Spleen (tissue), 11 donors: ENCODE results near the gene GRN. TPM values are rescaled to one million over a fixed set of nuclear protein-coding genes. Genes with fewer than 3 reads are reported as not detected.
"Not testable (repeated sequence)": the region's sequence is repeated elsewhere in the genome, so short reads cannot be mapped to it uniquely, and the experiment has no call there.

Experiments used
- DNase-seq: peaks from one replicate; pipeline ENCODE4 v3.0.0-alpha.2; 2020
- H3K27ac ChIP-seq, 8 donors: fragments of 200-600 bp; sonication (generic) in 7 of 8; 1 replicate in 4 of 8; 2 replicates in 4 of 8; pipeline versions ENCODE4 v1.5.0 to v1.8.0; 2016 to 2021; ENCODE audit warnings: inconsistent platforms in 4 of 8, mild to moderate bottlenecking in 4 of 8, moderate library complexity in 1 of 8
- H3K27me3 ChIP-seq, 7 donors: fragments of 200-600 bp; sonication (generic) in 6 of 7; replicated peaks in 1 of 7; 1 replicate in 4 of 7; 2 replicates in 3 of 7; pipeline versions ENCODE4 v1.5.0 to v1.8.0; 2016 to 2021; ENCODE audit warnings: inconsistent platforms in 3 of 7, mild to moderate bottlenecking in 1 of 7
- H3K36me3 ChIP-seq, 6 donors: fragments of 200-600 bp; sonication (generic) in 5 of 6; 1 replicate in 4 of 6; 2 replicates in 2 of 6; pipeline versions ENCODE4 v1.5.0 to v1.8.0; 2016 to 2021; ENCODE audit warnings: inconsistent platforms in 2 of 6
- H3K4me1 ChIP-seq, 6 donors: fragments of 200-600 bp; sonication (generic) in 5 of 6; 1 replicate in 3 of 6; 2 replicates in 3 of 6; pipeline versions ENCODE4 v1.5.0 to v1.8.0; 2016 to 2021; ENCODE audit warnings: inconsistent platforms in 3 of 6
- H3K4me3 ChIP-seq, 8 donors: fragments of 200-600 bp; sonication (generic) in 7 of 8; 1 replicate in 4 of 8; 2 replicates in 4 of 8; pipeline versions ENCODE4 v1.5.0 to v1.8.0; 2016 to 2021; ENCODE audit warnings: inconsistent platforms in 4 of 8, mild to moderate bottlenecking in 4 of 8, moderate library complexity in 2 of 8
- H3K9me3 ChIP-seq, 8 donors: fragments of 200-600 bp; sonication (generic) in 7 of 8; 1 replicate in 4 of 8; 2 replicates in 4 of 8; pipeline versions ENCODE4 v1.5.0 to v1.8.0; 2016 to 2021; ENCODE audit warnings: inconsistent platforms in 4 of 8
- POLR2A ChIP-seq, 3 donors: fragments of 450-650 bp; IDR thresholded peaks; one replicate each; pipeline ENCODE4 v1.5.1; 2017; ENCODE audit warnings: antibody characterized with exemption in 3 of 3, mild to moderate bottlenecking in 1 of 3
- POLR2AphosphoS5 ChIP-seq, 3 donors: sonication (generic); formaldehyde crosslinking; IDR thresholded peaks; one replicate each; pipeline ENCODE4 v1.5.1; 2017; ENCODE audit warnings: antibody characterized with exemption in 3 of 3
- WGBS, 5 donors: extraction: QIAGEN DNeasy Blood & Tissue Kit in 3 of 5; methylation state at CpG; one replicate each; pipeline versions ENCODE4 v1.1.5 to v1.1.7; 2013 to 2018; 5-methylcytosine and 5-hydroxymethylcytosine counted together
- intact Hi-C: fragments of 100-400 bp; cut with DNase I; formaldehyde crosslinking; loops from one replicate; pipeline ENCODE4 v1.15.0; 2023; ENCODE audit warnings: low total_unique reads
- polyA plus RNA-seq, 3 donors: library from polyadenylated mRNA; stranded (reverse); fragments of 200-250 nt; gene quantifications; one replicate each; pipeline ENCODE4 v1.2.1, GENCODE V29; 2013
- total RNA-seq, 7 donors: library from RNA; depleted of rRNA in 3 of 7; stranded (reverse); fragments of >200 nt in 3 of 7; fragmentation: NEBNext Ultra II Directional in 4 of 7; extraction: Animal tissue kit (Norgen Biotek cat#: 25700) in 4 of 7; gene quantifications; one replicate each; pipeline versions ENCODE4 v1.1.0 to v1.2.1, GENCODE V29; 2016 to 2021
- TF ChIP-seq, protein P1 (sequence below), 11 experiments: fragments of 200-600 bp in 7 of 11; fragments of 450-650 bp in 4 of 11; sonication (generic) in 4 of 11; IDR thresholded peaks in 8 of 11; conservative IDR thresholded peaks in 3 of 11; 1 replicate in 7 of 11; 2 replicates in 4 of 11; pipeline versions ENCODE4 v1.4.0 to v1.8.0; 2016 to 2021; ENCODE audit warnings: antibody characterized with exemption in 11 of 11, inconsistent platforms in 4 of 11, mild to moderate bottlenecking in 1 of 11
- donor health status: healthy with polysubstance abuse.
- donor health status: DM: no; HTN: no; CAD: no; lungs with moderate emphysema.
- donor health status: DM: no; HTN: no; CAD: no.
- donor health status: Bipolar disorder and iron deficiency.
- donor health status: healthy.
- donor health status: DM: no; HTN: no; CAD: no.
- donor health status: DM: yes; HTN: yes; CAD: no.

Gene GRN
- total and polyA plus RNA-seq, 10 donors, result 135 to 896 (median 512) TPM

DNA sequence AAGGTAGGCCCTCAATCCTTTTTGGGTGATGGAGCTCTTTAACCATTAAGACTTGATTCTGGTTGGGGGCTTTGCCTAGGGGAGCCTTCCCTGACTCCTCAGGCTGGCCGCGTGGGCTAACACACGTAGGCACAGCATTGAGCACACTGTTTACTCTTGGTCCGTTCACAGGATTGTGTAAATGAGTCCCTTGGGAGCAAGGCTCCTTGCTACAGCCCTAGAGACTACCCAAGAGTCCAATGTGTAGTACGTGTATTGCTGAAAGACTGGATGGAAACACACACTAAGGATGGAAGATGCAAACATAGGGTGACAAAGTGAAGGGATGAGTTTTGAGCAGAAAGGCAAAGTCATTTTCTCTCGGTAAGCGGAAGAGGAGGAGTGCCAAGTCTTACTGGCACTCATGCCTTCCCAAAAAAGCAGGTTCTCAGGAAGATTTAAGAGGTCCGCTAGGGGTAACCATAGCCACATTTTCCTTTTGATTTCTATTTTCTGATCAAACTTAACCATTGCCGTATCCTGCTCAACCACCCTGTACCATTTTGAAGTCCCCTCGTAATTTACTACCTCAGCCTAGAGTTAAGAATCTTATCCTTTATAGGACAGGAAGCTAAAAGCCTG lies 45.3 kb downstream of the GRN start:
- WGBS, 5 donors, result 69 to 80% (median 77%) methylated on average over 7 to 10 of the region's 10 CpGs
- Histone ChIP-seq H3K9me3 (no peaks in the 10 kb centered on the region), H3K27ac (no peak overlapping the region)

DNA sequence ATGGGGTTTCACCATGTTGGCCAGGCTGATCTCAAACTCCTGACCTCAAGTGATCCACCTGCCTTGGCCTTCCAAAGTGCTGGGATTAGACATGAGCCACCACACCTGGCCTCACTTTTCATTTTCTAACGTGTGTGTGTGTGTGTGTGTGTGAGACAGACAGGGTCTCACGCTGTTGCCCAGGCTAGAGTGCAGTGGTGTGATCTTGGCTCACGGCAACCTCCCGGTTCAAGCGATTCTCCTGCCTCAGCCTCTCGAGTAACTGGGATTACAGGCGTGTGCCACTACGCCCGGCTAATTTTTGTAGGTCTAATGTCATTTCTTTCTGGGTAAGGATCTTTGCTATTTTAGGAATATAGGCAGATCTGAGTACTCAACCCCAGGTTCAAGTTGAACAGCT lies 49.0 kb downstream of the GRN start:
- H3K9me3 ChIP-seq, H3K4me1 ChIP-seq, H3K27ac ChIP-seq, intact Hi-C loops, H3K27me3 ChIP-seq, H3K4me3 ChIP-seq, DNase-seq: not testable (repeated sequence)
- peaks cover 0 to 34% (median 17%) of the 10 kb centered on the region in 6 donors for H3K36me3 ChIP-seq
- 91 to 97% (median 96%) methylated on average over 9 of the region's 9 CpGs for WGBS, 5 donors

More for the DNA sequence above, 45.3 kb downstream of the GRN start:
- intact Hi-C loops, result no loop called here
- TF ChIP-seq POLR2A (IDR thresholded peaks at IDR 0.05), result no peak
- TF ChIP-seq POLR2AphosphoS5 (IDR thresholded peaks at IDR 0.05), result no peak
- TF ChIP-seq, protein P1, sequence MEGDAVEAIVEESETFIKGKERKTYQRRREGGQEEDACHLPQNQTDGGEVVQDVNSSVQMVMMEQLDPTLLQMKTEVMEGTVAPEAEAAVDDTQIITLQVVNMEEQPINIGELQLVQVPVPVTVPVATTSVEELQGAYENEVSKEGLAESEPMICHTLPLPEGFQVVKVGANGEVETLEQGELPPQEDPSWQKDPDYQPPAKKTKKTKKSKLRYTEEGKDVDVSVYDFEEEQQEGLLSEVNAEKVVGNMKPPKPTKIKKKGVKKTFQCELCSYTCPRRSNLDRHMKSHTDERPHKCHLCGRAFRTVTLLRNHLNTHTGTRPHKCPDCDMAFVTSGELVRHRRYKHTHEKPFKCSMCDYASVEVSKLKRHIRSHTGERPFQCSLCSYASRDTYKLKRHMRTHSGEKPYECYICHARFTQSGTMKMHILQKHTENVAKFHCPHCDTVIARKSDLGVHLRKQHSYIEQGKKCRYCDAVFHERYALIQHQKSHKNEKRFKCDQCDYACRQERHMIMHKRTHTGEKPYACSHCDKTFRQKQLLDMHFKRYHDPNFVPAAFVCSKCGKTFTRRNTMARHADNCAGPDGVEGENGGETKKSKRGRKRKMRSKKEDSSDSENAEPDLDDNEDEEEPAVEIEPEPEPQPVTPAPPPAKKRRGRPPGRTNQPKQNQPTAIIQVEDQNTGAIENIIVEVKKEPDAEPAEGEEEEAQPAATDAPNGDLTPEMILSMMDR (IDR thresholded peaks at IDR 0.05 in 8 of 11, conservative IDR thresholded peaks at IDR 0.05 in 3 of 11), result no peak
- Histone ChIP-seq H3K4me1 (peaks cover 7 to 15% (median 9%) of the 10 kb centered on the region in 6 donors), H3K36me3 (peaks cover 0 to 1% (median 0%) of the 10 kb centered on the region in 6 donors), H3K4me3 (no peak overlapping the region), H3K27me3 (peaks cover 0 to 25% (median 8%) of the 10 kb centered on the region in 7 donors)
- no peak for DNase-seq

DNA sequence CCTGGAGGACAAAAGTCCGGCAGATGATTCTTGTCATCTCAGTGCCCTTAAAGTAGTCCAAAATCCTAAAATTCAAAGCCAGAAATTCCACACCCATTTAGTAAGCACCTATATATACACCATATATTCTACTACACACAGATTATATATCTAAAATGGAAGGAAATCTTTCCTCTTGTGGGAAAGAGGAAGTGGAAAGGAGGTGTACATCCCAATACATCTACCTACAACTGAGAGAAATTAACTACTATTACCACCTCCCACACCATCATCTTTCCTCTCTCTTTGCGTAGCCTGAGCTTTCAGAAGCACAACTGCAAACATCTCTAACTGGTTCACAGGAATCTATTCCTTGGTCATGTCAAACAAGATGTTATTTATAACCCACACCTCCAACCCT lies 49.7 kb downstream of the GRN start:
- Histone ChIP-seq H3K27me3 (no peaks in the 10 kb centered on the region), H3K9me3 (no peaks in the 10 kb centered on the region), H3K36me3 (peaks cover 0 to 41% (median 23%) of the 10 kb centered on the region in 6 donors), H3K27ac (no peak overlapping the region), H3K4me1 (peaks cover 0 to 2% (median 0%) of the 10 kb centered on the region in 6 donors), H3K4me3 (no peak overlapping the region)
- 92 to 100% (median 95%) methylated on average over 2 of the region's 2 CpGs for WGBS, 5 donors
- TF ChIP-seq POLR2A (IDR thresholded peaks at IDR 0.05), result no peak
- TF ChIP-seq POLR2AphosphoS5 (IDR thresholded peaks at IDR 0.05), result no peak
- TF ChIP-seq, protein P1 (IDR thresholded peaks at IDR 0.05 in 8 of 11, conservative IDR thresholded peaks at IDR 0.05 in 3 of 11), result no peak
- no peak for DNase-seq
- intact Hi-C loops, result no loop called here

DNA sequence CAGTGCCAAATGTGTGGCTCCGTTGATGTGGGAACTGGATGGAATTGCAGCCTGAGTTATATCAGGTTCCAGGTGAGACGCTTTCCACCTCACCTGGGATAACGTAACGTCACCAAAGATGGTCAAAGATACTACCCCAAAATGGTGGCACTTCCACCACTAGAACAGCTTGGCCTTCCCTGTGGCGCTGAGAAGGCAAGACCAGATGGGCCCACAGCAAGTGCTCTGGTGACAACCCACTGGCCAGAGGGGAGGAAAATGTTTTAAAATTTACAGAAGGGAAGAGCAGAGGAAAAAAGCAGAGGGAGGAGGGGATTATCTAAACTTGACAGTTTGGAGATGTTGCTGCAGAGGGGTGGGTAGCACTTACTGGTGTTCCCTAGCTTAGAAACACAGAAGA lies 51.8 kb downstream of the GRN start:
- TF ChIP-seq POLR2A (IDR thresholded peaks at IDR 0.05) (no peak), POLR2AphosphoS5 (IDR thresholded peaks at IDR 0.05) (no peak)
- TF ChIP-seq, protein P1 (IDR thresholded peaks at IDR 0.05 in 8 of 11, conservative IDR thresholded peaks at IDR 0.05 in 3 of 11), result no peak
- no peak for DNase-seq
- H3K4me3 ChIP-seq, result no peak overlapping the region
- H3K9me3 ChIP-seq, result no peaks in the 10 kb centered on the region
- H3K4me1 ChIP-seq, result no peaks in the 10 kb centered on the region
- H3K27ac ChIP-seq, result no peak overlapping the region
- 93 to 98% (median 97%) methylated on average over 5 of the region's 5 CpGs for WGBS, 5 donors
- intact Hi-C loops, result no loop called here
- peaks cover 0 to 62% (median 44%) of the 10 kb centered on the region in 6 donors for H3K36me3 ChIP-seq
- no peaks in the 10 kb centered on the region for H3K27me3 ChIP-seq
